Loucy (cell line): ENCODE results near the gene MBD3L2B.
A peak's percentile ranks its signal among the peaks of the same experiment; 100 is the strongest.

ENCODE experiments used
- H2AFZ ChIP-seq: fragments of 200-600 bp; sonication (generic); 2 replicates; pipeline ENCODE4 v1.6.0; 2016; ENCODE audit warnings: antibody characterized with exemption, mild to moderate bottlenecking, low read length, moderate library complexity
- H3F3A ChIP-seq: fragments of 200-600 bp; 2 replicates; pipeline ENCODE4 v1.6.0; 2016; ENCODE audit warnings: antibody characterized with exemption, low read depth, mild to moderate bottlenecking
- H3K27me3 ChIP-seq: fragments of 200-600 bp; sonication (generic); 2 replicates; pipeline ENCODE4 v1.6.1; 2014; ENCODE audit warnings: low read length, mild to moderate bottlenecking; ENCODE audit not compliant: insufficient read depth, poor library complexity, severe bottlenecking
- H3K36me3 ChIP-seq: fragments of 200-600 bp; sonication (generic); 2 replicates; pipeline ENCODE4 v1.6.1; 2016; ENCODE audit warnings: low read length; ENCODE audit not compliant: insufficient read depth
- H3K4me1 ChIP-seq: fragments of 200-600 bp; sonication (generic); 2 replicates; pipeline ENCODE4 v1.5.1; 2014; ENCODE audit warnings: low read length, mild to moderate bottlenecking; ENCODE audit not compliant: insufficient read depth, poor library complexity, severe bottlenecking
- H3K4me2 ChIP-seq: fragments of 200-600 bp; sonication (generic); 2 replicates; pipeline ENCODE4 v1.6.0; 2014; ENCODE audit warnings: antibody characterized with exemption, low read length, low read depth, mild to moderate bottlenecking; ENCODE audit not compliant: poor library complexity, severe bottlenecking
- H3K4me3 ChIP-seq: fragments of 200-600 bp; sonication (generic); 2 replicates; pipeline ENCODE4 v1.5.1; 2014; ENCODE audit warnings: low read length, mild to moderate bottlenecking, mixed read lengths; ENCODE audit not compliant: poor library complexity, severe bottlenecking
- H3K79me2 ChIP-seq: fragments of 200-600 bp; sonication (generic); 2 replicates; pipeline ENCODE4 v1.6.1; 2014; ENCODE audit warnings: low read length; ENCODE audit not compliant: insufficient read depth
- H3K9ac ChIP-seq: fragments of 200-600 bp; sonication (generic); 2 replicates; pipeline ENCODE4 v1.6.0; 2014; ENCODE audit warnings: mild to moderate bottlenecking, low read depth, low read length, moderate library complexity; ENCODE audit not compliant: poor library complexity, severe bottlenecking
- H3K9me2 ChIP-seq: fragments of 200-600 bp; sonication (generic); replicated peaks from 2 replicates; pipeline ENCODE4 v1.6.1; 2016; ENCODE audit warnings: low read depth, low read length, mixed read lengths
- H3K9me3 ChIP-seq: fragments of 200-600 bp; sonication (generic); 2 replicates; pipeline ENCODE4 v1.6.1; 2014; ENCODE audit warnings: mild to moderate bottlenecking, antibody characterized with exemption, low read length, low read depth; ENCODE audit not compliant: insufficient read depth
- H4K20me1 ChIP-seq: fragments of 200-600 bp; sonication (generic); 2 replicates; pipeline ENCODE4 v1.6.0; 2014; ENCODE audit warnings: antibody characterized with exemption, low read length, mild to moderate bottlenecking; ENCODE audit not compliant: insufficient read depth, poor library complexity, severe bottlenecking
- EZH2phosphoT487 ChIP-seq: fragments of 200-600 bp; IDR thresholded peaks from 2 replicates; pipeline ENCODE4 v1.6.1; 2018; ENCODE audit warnings: antibody characterized with exemption, mild to moderate bottlenecking, moderate library complexity, borderline replicate concordance
- TF ChIP-seq, protein P1 (sequence below): fragments of 200-600 bp; sonication (generic); conservative IDR thresholded peaks from 2 replicates; pipeline ENCODE4 v1.5.1; 2014; ENCODE audit warnings: mild to moderate bottlenecking, antibody characterized with exemption, low read length

Gene MBD3L2B

DNA sequence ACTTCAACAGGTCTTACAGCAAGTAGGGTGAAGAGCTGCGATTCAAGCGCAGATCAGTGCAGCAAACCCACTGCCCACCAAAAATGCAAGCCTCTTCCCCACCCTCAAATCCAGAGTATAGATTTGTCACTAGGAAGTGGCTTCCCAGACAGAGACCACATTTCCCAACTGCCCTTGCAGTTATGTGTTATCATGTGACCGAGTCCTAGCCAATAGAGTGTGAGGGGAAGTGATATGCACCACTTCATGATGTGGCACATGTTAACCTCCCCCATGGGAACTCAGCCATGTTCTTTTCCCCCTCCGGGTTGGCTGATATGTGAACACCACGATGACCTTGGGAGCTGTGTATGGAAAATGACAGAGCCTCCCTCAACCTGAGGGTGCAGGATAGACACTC, 50.8 kb downstream of the MBD3L2B start:
- Histone ChIP-seq H3K9ac (no peak overlapping the region), H3F3A (no peaks in the 10 kb centered on the region), H3K4me1 (no peaks in the 10 kb centered on the region), H3K27me3 (peaks cover 5% of the 10 kb centered on the region), H3K4me3 (no peak overlapping the region), H2AFZ (peak overlapping the region; percentile 67; the same call in 1 of the 2 replicates), H3K36me3 (no peaks in the 10 kb centered on the region), H3K4me2 (no peak overlapping the region), H3K9me2 (no peaks in the 10 kb centered on the region), H3K79me2 (no peaks in the 10 kb centered on the region), H4K20me1 (no peaks in the 10 kb centered on the region), H3K9me3 (no peaks in the 10 kb centered on the region)
- TF ChIP-seq, protein P1, sequence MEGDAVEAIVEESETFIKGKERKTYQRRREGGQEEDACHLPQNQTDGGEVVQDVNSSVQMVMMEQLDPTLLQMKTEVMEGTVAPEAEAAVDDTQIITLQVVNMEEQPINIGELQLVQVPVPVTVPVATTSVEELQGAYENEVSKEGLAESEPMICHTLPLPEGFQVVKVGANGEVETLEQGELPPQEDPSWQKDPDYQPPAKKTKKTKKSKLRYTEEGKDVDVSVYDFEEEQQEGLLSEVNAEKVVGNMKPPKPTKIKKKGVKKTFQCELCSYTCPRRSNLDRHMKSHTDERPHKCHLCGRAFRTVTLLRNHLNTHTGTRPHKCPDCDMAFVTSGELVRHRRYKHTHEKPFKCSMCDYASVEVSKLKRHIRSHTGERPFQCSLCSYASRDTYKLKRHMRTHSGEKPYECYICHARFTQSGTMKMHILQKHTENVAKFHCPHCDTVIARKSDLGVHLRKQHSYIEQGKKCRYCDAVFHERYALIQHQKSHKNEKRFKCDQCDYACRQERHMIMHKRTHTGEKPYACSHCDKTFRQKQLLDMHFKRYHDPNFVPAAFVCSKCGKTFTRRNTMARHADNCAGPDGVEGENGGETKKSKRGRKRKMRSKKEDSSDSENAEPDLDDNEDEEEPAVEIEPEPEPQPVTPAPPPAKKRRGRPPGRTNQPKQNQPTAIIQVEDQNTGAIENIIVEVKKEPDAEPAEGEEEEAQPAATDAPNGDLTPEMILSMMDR = no peak

DNA sequence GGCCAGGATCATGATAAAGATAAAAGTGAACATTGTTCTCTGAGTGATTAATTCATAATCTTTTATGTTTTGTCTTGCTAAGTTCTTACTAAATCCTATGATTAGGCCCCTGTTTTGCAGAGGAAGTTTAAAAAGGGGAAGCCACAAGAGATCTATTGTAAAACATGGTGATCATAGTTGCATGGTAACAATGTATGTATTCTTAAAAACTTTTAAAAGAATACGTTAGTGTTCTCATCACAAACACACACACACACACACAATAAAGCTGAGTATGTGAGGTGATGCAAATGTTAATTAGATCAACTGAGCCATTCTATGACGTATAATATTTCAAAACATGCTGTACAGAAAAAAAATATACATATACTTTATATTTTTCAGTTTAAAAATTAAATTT, 51.2 kb downstream of the MBD3L2B start:
- Histone ChIP-seq H4K20me1 (no peaks in the 10 kb centered on the region), H3K4me1 (no peaks in the 10 kb centered on the region), H3K4me2 (no peak overlapping the region), H3K36me3 (no peaks in the 10 kb centered on the region), H3K9me2 (no peaks in the 10 kb centered on the region), H3F3A (no peaks in the 10 kb centered on the region), H3K9ac (no peak overlapping the region), H3K27me3 (peaks cover 5% of the 10 kb centered on the region), H3K79me2 (no peaks in the 10 kb centered on the region), H3K9me3 (no peaks in the 10 kb centered on the region), H3K4me3 (no peak overlapping the region), H2AFZ (no peak overlapping the region)
- TF ChIP-seq, protein P1 = no peak
- no peak for TF ChIP-seq EZH2phosphoT487

DNA sequence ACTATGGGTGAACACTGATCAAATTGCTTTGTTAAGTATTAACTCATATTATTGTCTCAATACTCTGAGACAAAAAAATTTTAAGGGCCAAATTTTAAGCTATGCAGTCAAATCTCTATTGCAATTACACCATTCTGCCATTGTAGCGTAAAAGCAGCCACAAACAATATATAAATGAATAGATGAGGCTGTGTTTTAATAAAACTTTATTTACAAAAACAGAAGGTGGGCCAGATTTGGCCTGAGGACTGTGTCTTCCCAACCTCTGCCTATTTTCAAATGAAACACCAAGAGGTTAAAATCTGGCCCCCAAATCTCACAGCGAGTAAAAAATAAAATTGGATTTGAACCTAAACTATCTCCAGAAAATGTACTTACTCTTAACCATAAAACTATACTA, 51.7 kb downstream of the MBD3L2B start:
- Histone ChIP-seq H3K9ac (no peak overlapping the region), H3K27me3 (peaks cover 5% of the 10 kb centered on the region), H3K79me2 (no peaks in the 10 kb centered on the region), H3F3A (no peaks in the 10 kb centered on the region), H3K36me3 (no peaks in the 10 kb centered on the region), H4K20me1 (no peaks in the 10 kb centered on the region), H2AFZ (no peak overlapping the region), H3K4me3 (no peak overlapping the region), H3K4me2 (no peak overlapping the region), H3K9me2 (no peaks in the 10 kb centered on the region), H3K9me3 (no peaks in the 10 kb centered on the region), H3K4me1 (no peaks in the 10 kb centered on the region)
- TF ChIP-seq EZH2phosphoT487 = no peak
- TF ChIP-seq, protein P1 = no peak
